Suppressor macrophage (primary cell): ENCODE data around the gene STK39.
A peak's percentile ranks its signal among the peaks of the same experiment; 100 is the strongest.

Experiments used
- DNase-seq, 4 experiments: peaks; one replicate each; pipeline ENCODE4 v3.0.0-alpha.2; 2020 to 2022

STK39 gene

GRCh38 chr2:168207851-168208250, 39.5 kb downstream of the STK39 start:
- DNase-seq, result no peak

- no peak for DNase-seq
Observed at GRCh38 chr2:168203762-168204693, 43.4 kb downstream of the STK39 start.

- DNase-seq, result no peak
Observed at GRCh38 chr2:168201584-168202116, 45.7 kb downstream of the STK39 start.

- no peak for DNase-seq
Observed at GRCh38 chr2:168200930-168201583, 46.3 kb downstream of the STK39 start.

- no peak for DNase-seq
Observed at GRCh38 chr2:168198476-168199207, 48.8 kb downstream of the STK39 start.

GRCh38 chr2:168196764-168197180, 50.6 kb downstream of the STK39 start:
- DNase-seq, result no peak

- DNase-seq, result no peak
Observed at GRCh38 chr2:168194784-168195522, 52.4 kb downstream of the STK39 start.

GRCh38 chr2:168192839-168193616, 54.4 kb downstream of the STK39 start:
- DNase-seq, result peak in 1 of 4 experiments; percentile 21

- DNase-seq, result no peak
Observed at GRCh38 chr2:168191955-168192785, 55.2 kb downstream of the STK39 start.

GRCh38 chr2:168190590-168191336, 56.6 kb downstream of the STK39 start:
- DNase-seq, result no peak

GRCh38 chr2:168189835-168190569, 57.4 kb downstream of the STK39 start:
- no peak for DNase-seq

GRCh38 chr2:168188002-168188401, 59.4 kb downstream of the STK39 start:
- no peak for DNase-seq

GRCh38 chr2:168186452-168186851, 60.9 kb downstream of the STK39 start:
- DNase-seq, result no peak

GRCh38 chr2:168185583-168186274, 61.7 kb downstream of the STK39 start:
- DNase-seq, result peak in 2 of 4 experiments; percentile 75 to 78

GRCh38 chr2:168184681-168185513, 62.5 kb downstream of the STK39 start:
- DNase-seq, result peak in 2 of 4 experiments; percentile 36 to 66

GRCh38 chr2:168183308-168183997, 63.9 kb downstream of the STK39 start:
- no peak for DNase-seq
